ENCODE data around the gene LNPK. TPM values are rescaled to one million over a fixed set of nuclear protein-coding genes. Genes with fewer than 3 reads are reported as not detected.
"Not testable (repeated sequence)": the region's sequence is repeated elsewhere in the genome, so short reads cannot be mapped to it uniquely, and the experiment has no call there.

LNPK gene
- total RNA-seq, 1 donor from 2014 or later: 51.9 TPM

- Mint-ChIP-seq H3K27ac (no peak overlapping the region), H3K9me3 (no peaks in the 10 kb centered on the region), H3K27me3 (ENCODE audit: low read depth) (no peaks in the 10 kb centered on the region), H3K4me3 (ENCODE audit: low read depth) (no peak overlapping the region), H3K36me3 (ENCODE audit: low read depth) (peaks cover 14% of the 10 kb centered on the region), H3K4me1 (ENCODE audit: low read depth) (no peaks in the 10 kb centered on the region)
- intact Hi-C loops (cut with micrococcal nuclease): no loop called here
- DNase-seq (ENCODE audit: low spot score): no peak
Observed at GRCh38 chr2:175926272-175926671, 75.8 kb downstream of the LNPK start.

- Mint-ChIP-seq H3K9me3 (no peaks in the 10 kb centered on the region), H3K36me3 (ENCODE audit: low read depth) (peaks cover 10% of the 10 kb centered on the region), H3K27me3 (ENCODE audit: low read depth) (no peaks in the 10 kb centered on the region), H3K27ac (no peak overlapping the region), H3K4me1 (ENCODE audit: low read depth) (no peaks in the 10 kb centered on the region), H3K4me3 (ENCODE audit: low read depth) (no peak overlapping the region)
- no peak for DNase-seq (ENCODE audit: low spot score)
- intact Hi-C loops (cut with micrococcal nuclease): no loop called here
Observed at GRCh38 chr2:175922160-175922559, 79.9 kb downstream of the LNPK start.

DNA sequence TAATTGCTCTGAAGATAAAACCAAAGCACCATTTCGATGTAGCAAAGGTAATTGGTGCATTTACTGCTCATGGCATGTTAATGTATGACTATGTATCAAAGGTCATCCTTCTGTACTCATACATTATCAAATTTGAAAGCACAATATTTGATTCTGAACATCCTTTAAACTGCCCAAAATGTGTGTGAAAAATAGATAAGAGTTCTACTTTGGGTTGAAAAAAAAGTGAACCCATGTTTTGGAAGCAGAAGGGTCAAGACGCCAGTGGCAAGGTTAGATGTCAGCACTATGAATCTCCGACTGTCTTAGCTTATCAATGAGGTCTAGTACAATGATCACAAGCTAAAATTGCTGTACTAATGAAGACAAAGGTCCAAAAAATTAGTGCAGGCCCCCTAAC lies 83.1 kb downstream of the LNPK start:
- no peaks in the 10 kb centered on the region for H3K9me3 Mint-ChIP-seq
- no peak overlapping the region for H3K27ac Mint-ChIP-seq
- peaks cover 1% of the 10 kb centered on the region for H3K27me3 Mint-ChIP-seq (ENCODE audit: low read depth)
- H3K4me1 Mint-ChIP-seq (ENCODE audit: low read depth): no peaks in the 10 kb centered on the region
- intact Hi-C loops (cut with micrococcal nuclease): no loop called here
- no peak for DNase-seq (ENCODE audit: low spot score)
- no peaks in the 10 kb centered on the region for H3K36me3 Mint-ChIP-seq (ENCODE audit: low read depth)
- H3K4me3 Mint-ChIP-seq (ENCODE audit: low read depth): no peak overlapping the region

DNA sequence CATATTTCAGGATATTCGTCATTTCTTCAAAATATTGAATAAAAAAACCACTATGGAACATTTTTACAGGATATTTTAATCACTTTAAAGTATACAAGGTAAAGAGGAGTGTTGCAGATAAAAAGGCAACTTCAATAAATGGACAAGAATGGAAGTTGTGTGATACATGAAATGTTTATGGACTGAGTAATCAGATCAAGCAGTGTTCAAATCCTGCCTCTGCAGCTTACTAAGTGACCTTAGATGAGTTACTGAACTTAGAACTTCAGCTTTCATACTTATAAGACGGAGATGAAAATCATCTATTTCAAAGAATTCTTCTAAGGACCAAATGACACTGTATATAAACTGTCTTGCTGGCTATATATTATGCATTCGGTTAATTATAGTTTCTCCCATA lies 87.2 kb downstream of the LNPK start:
- no peak overlapping the region for H3K4me3 Mint-ChIP-seq (ENCODE audit: low read depth)
- peaks cover 12% of the 10 kb centered on the region for H3K27me3 Mint-ChIP-seq (ENCODE audit: low read depth)
- no peaks in the 10 kb centered on the region for H3K4me1 Mint-ChIP-seq (ENCODE audit: low read depth)
- intact Hi-C loops (cut with micrococcal nuclease): no loop called here
- no peak overlapping the region for H3K27ac Mint-ChIP-seq
- H3K9me3 Mint-ChIP-seq: no peaks in the 10 kb centered on the region
- no peak for DNase-seq (ENCODE audit: low spot score)
- H3K36me3 Mint-ChIP-seq (ENCODE audit: low read depth): no peaks in the 10 kb centered on the region

DNA sequence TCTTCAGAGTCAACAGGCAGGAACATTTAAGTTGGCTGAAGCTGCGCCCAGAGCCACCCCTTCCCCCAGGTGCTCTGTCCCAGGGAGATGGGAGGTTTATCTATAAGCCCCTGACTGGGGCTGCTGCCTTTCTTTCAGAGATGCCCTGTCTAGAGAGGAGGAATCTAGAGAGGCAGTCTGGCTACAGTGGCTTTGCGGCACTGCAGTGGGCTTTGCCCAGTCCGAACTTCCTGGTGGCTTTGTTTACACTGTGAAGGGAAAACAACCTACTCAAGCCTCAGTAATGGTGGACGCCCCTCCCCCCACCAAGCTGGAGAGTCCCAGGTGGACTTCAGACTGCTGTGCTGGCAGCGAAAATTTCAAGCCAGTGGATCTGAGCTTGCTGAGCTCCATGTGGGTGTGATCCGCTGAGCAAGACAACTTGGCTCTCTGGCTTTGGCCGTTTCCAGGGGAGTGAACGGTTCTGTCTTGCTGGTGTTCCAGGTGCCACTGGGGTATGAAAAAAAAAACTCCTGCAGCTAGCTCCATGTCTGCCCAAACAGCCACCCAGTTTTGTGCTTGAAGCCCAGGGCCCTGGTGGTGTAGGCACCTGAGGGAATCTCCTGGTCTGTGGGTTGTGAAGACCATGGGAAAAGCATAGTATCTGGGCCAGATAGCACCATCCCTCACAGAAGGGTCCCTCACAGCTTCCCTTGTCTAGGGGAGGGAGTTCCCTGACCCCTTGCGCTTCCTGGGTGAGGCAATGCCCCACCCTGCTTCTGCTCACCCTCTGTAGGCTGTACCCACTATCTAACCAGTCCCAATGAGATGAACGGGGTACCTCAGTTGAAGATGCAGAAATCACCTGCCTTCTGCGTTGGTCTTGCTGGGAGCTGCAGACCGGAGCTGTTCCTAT lies 88.0 kb downstream of the LNPK start:
- DNase-seq (ENCODE audit: low spot score); H3K4me1 Mint-ChIP-seq (ENCODE audit: low read depth); H3K9me3 Mint-ChIP-seq; H3K27ac Mint-ChIP-seq; H3K4me3 Mint-ChIP-seq (ENCODE audit: low read depth); intact Hi-C loops (cut with micrococcal nuclease); H3K36me3 Mint-ChIP-seq (ENCODE audit: low read depth): not testable (repeated sequence)
- H3K27me3 Mint-ChIP-seq (ENCODE audit: low read depth): peaks cover 12% of the 10 kb centered on the region

- H3K9me3 Mint-ChIP-seq: not testable (repeated sequence)
Observed at GRCh38 chr2:175913267-175913666, 88.8 kb downstream of the LNPK start.

GRCh38 chr2:175904035-175904434 lies 98.0 kb downstream of the LNPK start:
- Mint-ChIP-seq H3K27ac (no peak overlapping the region), H3K36me3 (ENCODE audit: low read depth) (no peaks in the 10 kb centered on the region), H3K27me3 (ENCODE audit: low read depth) (peaks cover 23% of the 10 kb centered on the region), H3K9me3 (no peaks in the 10 kb centered on the region), H3K4me3 (ENCODE audit: low read depth) (no peak overlapping the region), H3K4me1 (ENCODE audit: low read depth) (no peaks in the 10 kb centered on the region)
- intact Hi-C loops (cut with micrococcal nuclease): no loop called here
- no peak for DNase-seq (ENCODE audit: low spot score)

More at GRCh38 chr2:175913267-175913666, 88.8 kb downstream of the LNPK start:
- H3K36me3 Mint-ChIP-seq (ENCODE audit: low read depth); DNase-seq (ENCODE audit: low spot score); H3K4me3 Mint-ChIP-seq (ENCODE audit: low read depth); H3K4me1 Mint-ChIP-seq (ENCODE audit: low read depth); H3K27ac Mint-ChIP-seq; intact Hi-C loops (cut with micrococcal nuclease): not testable (repeated sequence)
- H3K27me3 Mint-ChIP-seq (ENCODE audit: low read depth): peaks cover 12% of the 10 kb centered on the region

DNA sequence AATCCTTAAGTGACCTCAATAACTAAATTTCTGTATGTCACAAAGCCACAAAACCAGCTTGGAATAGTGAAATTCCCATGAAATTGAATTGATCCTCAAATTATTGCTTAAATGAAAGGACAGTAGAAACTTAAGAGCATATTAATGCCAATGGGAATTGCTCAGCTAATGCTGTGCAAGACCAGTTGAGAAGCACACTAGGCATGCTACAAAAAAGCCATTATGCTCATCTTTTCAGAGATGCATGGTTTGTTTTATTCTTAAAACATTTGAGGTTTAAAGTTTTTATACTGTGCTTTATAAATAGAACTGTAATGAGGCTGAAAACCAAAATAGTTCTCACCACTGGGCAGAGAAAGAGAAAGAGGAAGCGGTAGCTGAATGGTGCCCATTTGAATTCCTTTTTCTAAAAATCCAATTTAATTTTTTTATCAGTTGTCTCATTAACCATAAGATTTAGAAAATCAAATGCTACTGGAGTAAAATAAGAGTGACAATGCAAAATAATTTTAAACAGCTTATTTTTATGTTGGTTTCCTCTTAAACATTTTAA lies 98.6 kb downstream of the LNPK start:
- Mint-ChIP-seq H3K27ac (no peak overlapping the region), H3K4me3 (ENCODE audit: low read depth) (no peak overlapping the region), H3K9me3 (no peaks in the 10 kb centered on the region), H3K27me3 (ENCODE audit: low read depth) (peaks cover 23% of the 10 kb centered on the region), H3K4me1 (ENCODE audit: low read depth) (no peaks in the 10 kb centered on the region), H3K36me3 (ENCODE audit: low read depth) (no peaks in the 10 kb centered on the region)
- no peak for DNase-seq (ENCODE audit: low spot score)
- intact Hi-C loops (cut with micrococcal nuclease): no loop called here

DNA sequence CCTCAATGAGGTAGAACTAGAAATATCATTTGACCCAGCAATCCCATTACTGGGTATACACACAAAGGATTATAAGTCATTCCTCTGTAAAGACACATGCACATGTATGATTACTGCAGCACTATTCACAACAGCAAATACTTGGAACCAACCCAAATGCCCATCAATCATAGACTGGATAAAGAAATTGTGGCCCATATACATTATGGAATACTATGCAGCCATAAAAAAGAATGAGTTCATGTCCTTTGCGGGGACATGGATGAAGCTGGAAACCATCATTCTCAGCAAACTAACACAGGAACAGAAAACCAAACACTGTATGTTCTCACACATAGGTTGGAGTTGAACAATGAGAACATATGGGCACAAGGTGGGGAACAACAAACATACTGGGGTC lies 106.1 kb downstream of the LNPK start:
- H3K4me3 Mint-ChIP-seq (ENCODE audit: low read depth); H3K27me3 Mint-ChIP-seq (ENCODE audit: low read depth); DNase-seq (ENCODE audit: low spot score); H3K36me3 Mint-ChIP-seq (ENCODE audit: low read depth); intact Hi-C loops (cut with micrococcal nuclease); H3K4me1 Mint-ChIP-seq (ENCODE audit: low read depth); H3K9me3 Mint-ChIP-seq; H3K27ac Mint-ChIP-seq: not testable (repeated sequence)

- intact Hi-C loops (cut with micrococcal nuclease): no loop called here
- H3K27ac Mint-ChIP-seq: no peak overlapping the region
- no peaks in the 10 kb centered on the region for H3K4me1 Mint-ChIP-seq (ENCODE audit: low read depth)
- peaks cover 8% of the 10 kb centered on the region for H3K27me3 Mint-ChIP-seq (ENCODE audit: low read depth)
- H3K4me3 Mint-ChIP-seq (ENCODE audit: low read depth): no peak overlapping the region
- H3K36me3 Mint-ChIP-seq (ENCODE audit: low read depth): no peaks in the 10 kb centered on the region
- DNase-seq (ENCODE audit: low spot score): no peak
- H3K9me3 Mint-ChIP-seq: no peaks in the 10 kb centered on the region
Observed at GRCh38 chr2:175892046-175892445, 110.0 kb downstream of the LNPK start.

GRCh38 chr2:175890636-175891242 lies 111.3 kb downstream of the LNPK start:
- intact Hi-C loops (cut with micrococcal nuclease): no loop called here
- Mint-ChIP-seq H3K9me3 (no peaks in the 10 kb centered on the region), H3K4me3 (ENCODE audit: low read depth) (no peak overlapping the region), H3K27ac (no peak overlapping the region), H3K27me3 (ENCODE audit: low read depth) (peaks cover 9% of the 10 kb centered on the region), H3K4me1 (ENCODE audit: low read depth) (no peaks in the 10 kb centered on the region), H3K36me3 (ENCODE audit: low read depth) (no peaks in the 10 kb centered on the region)
- DNase-seq (ENCODE audit: low spot score): no peak

DNA sequence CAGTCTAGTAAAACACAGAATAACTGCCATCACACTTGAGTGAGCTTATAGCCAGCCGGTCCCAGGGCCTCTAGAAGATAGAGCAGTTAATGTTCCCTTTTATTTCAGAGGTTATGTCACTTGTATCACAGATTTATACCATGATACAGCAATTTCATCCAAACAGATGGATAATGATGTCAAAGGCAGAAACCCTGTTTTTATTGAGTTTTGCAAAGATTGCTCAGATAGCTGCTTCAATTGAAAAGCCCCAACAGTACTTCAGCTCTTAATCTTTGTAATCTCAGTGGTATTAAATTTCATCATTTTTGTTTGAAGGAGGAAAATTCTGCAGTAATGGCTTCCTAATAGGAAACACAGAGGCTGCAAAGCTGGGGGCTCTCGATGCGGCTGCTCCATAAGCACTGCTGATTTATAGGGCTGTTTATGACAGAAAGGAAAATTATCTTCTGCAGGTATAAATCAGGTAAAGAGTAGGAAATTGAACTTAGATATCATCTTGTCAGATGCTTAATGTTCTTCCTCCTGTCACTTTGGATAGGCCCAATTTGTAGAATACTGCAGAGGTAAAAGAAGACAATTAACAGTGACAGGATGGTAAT lies 112.3 kb downstream of the LNPK start:
- no peaks in the 10 kb centered on the region for H3K9me3 Mint-ChIP-seq
- intact Hi-C loops (cut with micrococcal nuclease): no loop called here
- no peaks in the 10 kb centered on the region for H3K36me3 Mint-ChIP-seq (ENCODE audit: low read depth)
- peaks cover 9% of the 10 kb centered on the region for H3K27me3 Mint-ChIP-seq (ENCODE audit: low read depth)
- H3K4me1 Mint-ChIP-seq (ENCODE audit: low read depth): no peaks in the 10 kb centered on the region
- no peak for DNase-seq (ENCODE audit: low spot score)
- no peak overlapping the region for H3K4me3 Mint-ChIP-seq (ENCODE audit: low read depth)
- no peak overlapping the region for H3K27ac Mint-ChIP-seq

- intact Hi-C loops (cut with micrococcal nuclease): no loop called here
- no peak overlapping the region for H3K27ac Mint-ChIP-seq
- H3K27me3 Mint-ChIP-seq (ENCODE audit: low read depth): peaks cover 6% of the 10 kb centered on the region
- H3K4me1 Mint-ChIP-seq (ENCODE audit: low read depth): no peaks in the 10 kb centered on the region
- no peak overlapping the region for H3K4me3 Mint-ChIP-seq (ENCODE audit: low read depth)
- no peaks in the 10 kb centered on the region for H3K9me3 Mint-ChIP-seq
- no peak for DNase-seq (ENCODE audit: low spot score)
- H3K36me3 Mint-ChIP-seq (ENCODE audit: low read depth): no peaks in the 10 kb centered on the region
Observed at GRCh38 chr2:175887776-175888175, 114.3 kb downstream of the LNPK start.
